ENCODE results near the gene TBX4. TPM values are rescaled to one million over a fixed set of nuclear protein-coding genes. Genes with fewer than 3 reads are reported as not detected.

TBX4 gene
- total and polyA plus RNA-seq, 4 donors = not detected

GRCh38 chr17:61414141-61414935 lies 37.9 kb upstream of the TBX4 start:
- H3K27me3 ChIP-seq (ENCODE audit: control insufficient read depth in 4 of 4, insufficient read depth in 4 of 4, low read length in 3 of 4) = peaks cover 0 to 5% (median 2%) of the 10 kb centered on the region in 4 donors
- no peak overlapping the region for H3K27ac ChIP-seq (ENCODE audit: low read depth in 1 of 2, low read length in 2 of 2)
- WGBS = 67% methylated on average over 16 of the region's 16 CpGs
- H3K36me3 ChIP-seq (ENCODE audit: control insufficient read depth in 4 of 4, insufficient read depth in 3 of 4, low read depth in 1 of 4, low read length in 3 of 4) = no peaks in the 10 kb centered on the region
- peak; percentile 24 for DNase-seq (ENCODE audit: low spot score)
- no peak overlapping the region for H3K4me3 ChIP-seq (ENCODE audit: low read depth in 1 of 3, low read length in 3 of 3)
- peaks cover 16 to 46% (median 30%) of the 10 kb centered on the region in 4 donors for H3K4me1 ChIP-seq (ENCODE audit: control insufficient read depth in 4 of 4, insufficient read depth in 4 of 4, low read length in 3 of 4)
- TF ChIP-seq REST (IDR thresholded peaks at IDR 0.05) = no peak
- no peak for TF ChIP-seq MAX (IDR thresholded peaks at IDR 0.05)
- TF ChIP-seq JUND (IDR thresholded peaks at IDR 0.05) = no peak
- no peak for TF ChIP-seq TAF1 (conservative IDR thresholded peaks at IDR 0.05)
- no peak overlapping the region for H3K9ac ChIP-seq (ENCODE audit: low read depth in 1 of 2, low read length in 2 of 2)
- no peaks in the 10 kb centered on the region for H3K9me3 ChIP-seq (ENCODE audit: control insufficient read depth in 4 of 4, low read length in 3 of 4)

GRCh38 chr17:61414936-61415251 lies 37.3 kb upstream of the TBX4 start:
- Histone ChIP-seq H3K4me1 (ENCODE audit: control insufficient read depth in 4 of 4, insufficient read depth in 4 of 4, low read length in 3 of 4) (peaks cover 14 to 43% (median 26%) of the 10 kb centered on the region in 4 donors), H3K4me3 (ENCODE audit: low read depth in 1 of 3, low read length in 3 of 3) (no peak overlapping the region), H3K27ac (ENCODE audit: low read depth in 1 of 2, low read length in 2 of 2) (no peak overlapping the region), H3K27me3 (ENCODE audit: control insufficient read depth in 4 of 4, insufficient read depth in 4 of 4, low read length in 3 of 4) (peaks cover 0 to 5% (median 2%) of the 10 kb centered on the region in 4 donors), H3K9me3 (ENCODE audit: control insufficient read depth in 4 of 4, low read length in 3 of 4) (no peaks in the 10 kb centered on the region), H3K9ac (ENCODE audit: low read depth in 1 of 2, low read length in 2 of 2) (no peak overlapping the region), H3K36me3 (ENCODE audit: control insufficient read depth in 4 of 4, insufficient read depth in 3 of 4, low read depth in 1 of 4, low read length in 3 of 4) (no peaks in the 10 kb centered on the region)
- 67% methylated on average over 5 of the region's 5 CpGs for WGBS
- TF ChIP-seq RXRA (IDR thresholded peaks at IDR 0.05) = no peak
- no peak for TF ChIP-seq NR2F2 (IDR thresholded peaks at IDR 0.05)
- no peak for TF ChIP-seq HNF4G (IDR thresholded peaks at IDR 0.05)
- no peak for DNase-seq (ENCODE audit: low spot score)

GRCh38 chr17:61415374-61416210 lies 36.6 kb upstream of the TBX4 start:
- no peaks in the 10 kb centered on the region for H3K36me3 ChIP-seq (ENCODE audit: control insufficient read depth in 4 of 4, insufficient read depth in 3 of 4, low read depth in 1 of 4, low read length in 3 of 4)
- no peak overlapping the region for H3K4me3 ChIP-seq (ENCODE audit: low read depth in 1 of 3, low read length in 3 of 3)
- no peak overlapping the region for H3K9ac ChIP-seq (ENCODE audit: low read depth in 1 of 2, low read length in 2 of 2)
- WGBS = 95% methylated on average over 6 of the region's 6 CpGs
- H3K27ac ChIP-seq (ENCODE audit: low read depth in 1 of 2, low read length in 2 of 2) = no peak overlapping the region
- TF ChIP-seq TAF1 (conservative IDR thresholded peaks at IDR 0.05) = no peak
- TF ChIP-seq RAD21 (IDR thresholded peaks at IDR 0.05) = no peak
- no peak for TF ChIP-seq EGR1 (IDR thresholded peaks at IDR 0.05; ENCODE audit: low read depth in 2 of 2)
- no peak for TF ChIP-seq HNF4A (conservative IDR thresholded peaks at IDR 0.05)
- H3K9me3 ChIP-seq (ENCODE audit: control insufficient read depth in 4 of 4, low read length in 3 of 4) = no peaks in the 10 kb centered on the region
- H3K27me3 ChIP-seq (ENCODE audit: control insufficient read depth in 4 of 4, insufficient read depth in 4 of 4, low read length in 3 of 4) = peaks cover 0 to 5% (median 0%) of the 10 kb centered on the region in 4 donors
- no peak for DNase-seq (ENCODE audit: low spot score)
- peaks cover 7 to 36% (median 20%) of the 10 kb centered on the region in 4 donors for H3K4me1 ChIP-seq (ENCODE audit: control insufficient read depth in 4 of 4, insufficient read depth in 4 of 4, low read length in 3 of 4)

Measured in liver (tissue), 9 donors.